Stimulated activated CD8-positive, alpha-beta memory T cell treated with anti-CD3 and anti-CD28 coated beads, Interleukin-15, amount 100 ng/mL, for 48 hours (primary cell): ENCODE results near the gene POU3F1.

Source experiments
- DNase-seq, 2 donors: peaks; one replicate each; pipeline ENCODE4 v3.0.0-alpha.2; 2020; ENCODE audit warnings: low read depth in 2 of 2

POU3F1 gene

DNA sequence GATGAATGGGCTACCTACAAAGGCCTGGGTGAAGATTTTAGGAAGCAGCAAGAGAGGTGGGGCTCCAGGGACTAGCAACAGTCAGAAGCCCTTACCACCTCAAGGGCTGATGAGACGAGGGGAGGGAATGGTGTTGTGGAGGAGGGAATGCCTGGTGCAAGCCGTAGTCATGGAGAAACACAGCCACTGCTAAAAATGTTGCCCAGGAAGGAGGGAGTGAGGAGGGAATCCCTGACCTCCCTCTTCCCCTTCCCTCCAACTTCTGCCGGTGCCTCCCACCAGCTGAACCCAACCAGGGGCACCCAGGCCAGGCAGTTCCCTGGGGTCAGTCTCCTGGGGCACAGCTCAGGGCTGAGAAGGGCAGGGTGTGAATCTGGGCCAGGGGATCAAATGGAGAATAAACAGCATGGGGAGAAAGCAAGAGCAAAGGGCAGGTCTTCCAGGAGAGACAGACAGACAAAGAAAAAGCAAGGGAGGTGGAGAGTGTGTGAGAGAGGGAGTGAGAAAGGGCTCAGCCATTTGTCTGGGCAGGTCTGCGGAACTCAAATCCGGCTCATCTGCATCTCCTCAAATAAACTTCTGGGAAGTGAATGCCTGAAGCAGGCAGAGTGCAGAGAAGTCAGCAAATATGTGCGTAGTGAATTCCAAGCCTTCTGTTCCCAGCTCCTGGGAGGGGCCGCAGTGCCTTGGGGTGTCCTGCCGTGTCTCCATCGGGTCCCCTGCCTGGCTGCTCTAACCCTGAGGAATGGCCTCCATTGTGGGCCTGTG is 27.1 kb upstream of the POU3F1 start:
- DNase-seq: no peak

DNA sequence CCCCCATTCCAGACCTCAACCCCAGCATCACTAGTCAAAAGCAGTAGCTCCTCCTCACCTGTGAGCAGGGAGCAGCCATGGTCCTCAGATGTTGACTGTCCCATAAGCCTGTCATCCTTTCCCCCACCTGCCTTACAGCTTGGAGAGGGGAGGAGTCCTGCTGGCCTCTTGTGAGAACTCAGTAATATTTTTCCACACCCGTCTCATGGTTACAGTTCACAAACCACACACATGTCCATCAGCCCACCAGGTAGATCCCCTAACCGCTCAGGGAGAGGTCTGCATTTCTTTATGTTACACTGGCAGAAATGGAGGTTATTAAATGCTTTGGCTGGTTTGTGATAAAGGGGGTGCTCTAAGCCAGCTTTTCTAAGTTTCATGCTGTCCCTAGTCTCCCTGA is 26.3 kb upstream of the POU3F1 start:
- DNase-seq: no peak

DNA sequence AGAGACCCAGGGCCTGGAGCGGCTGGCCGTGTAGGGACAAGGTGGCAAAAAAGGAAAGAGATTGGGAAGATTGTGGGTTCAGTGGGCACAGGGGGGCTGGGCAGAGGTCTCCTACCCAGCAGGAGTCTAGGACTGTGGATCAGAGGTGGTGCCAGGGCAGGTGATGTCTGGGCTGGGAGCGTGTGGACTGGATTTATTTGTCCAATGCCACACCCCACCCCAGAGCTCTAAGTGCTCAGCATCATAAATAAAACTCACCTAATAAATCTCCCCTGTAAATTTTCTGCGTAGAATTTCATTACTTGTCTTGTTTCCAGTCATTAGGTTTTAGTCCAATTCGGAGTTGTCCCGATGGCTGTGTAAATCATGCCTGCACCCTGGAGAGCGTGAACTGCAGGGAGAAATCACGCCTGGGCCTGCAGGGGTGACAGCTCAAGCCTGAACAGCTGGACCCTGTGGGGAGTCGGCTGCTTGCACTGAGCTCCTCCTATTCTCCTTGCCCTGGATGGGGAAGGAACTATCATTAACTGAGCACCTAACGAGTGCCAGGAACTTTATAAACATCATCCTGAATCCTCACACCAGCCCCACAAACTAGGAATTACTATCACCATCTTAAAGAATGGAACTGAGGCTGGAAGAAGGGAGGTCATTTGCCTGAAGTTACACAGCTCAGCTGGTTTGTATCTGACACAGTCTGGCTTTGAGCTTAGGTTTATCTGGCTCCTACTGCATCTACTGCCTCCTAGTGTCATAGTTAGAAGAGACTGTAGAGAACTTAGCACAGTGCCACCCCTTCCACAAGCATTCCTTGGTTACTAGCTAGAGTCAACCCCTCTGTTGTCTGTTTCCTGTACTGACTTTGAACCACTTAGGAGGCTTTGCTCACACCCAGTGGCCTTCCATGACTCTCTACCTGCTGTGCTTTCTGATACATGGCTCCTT is 25.0 kb upstream of the POU3F1 start:
- DNase-seq: no peak

DNA sequence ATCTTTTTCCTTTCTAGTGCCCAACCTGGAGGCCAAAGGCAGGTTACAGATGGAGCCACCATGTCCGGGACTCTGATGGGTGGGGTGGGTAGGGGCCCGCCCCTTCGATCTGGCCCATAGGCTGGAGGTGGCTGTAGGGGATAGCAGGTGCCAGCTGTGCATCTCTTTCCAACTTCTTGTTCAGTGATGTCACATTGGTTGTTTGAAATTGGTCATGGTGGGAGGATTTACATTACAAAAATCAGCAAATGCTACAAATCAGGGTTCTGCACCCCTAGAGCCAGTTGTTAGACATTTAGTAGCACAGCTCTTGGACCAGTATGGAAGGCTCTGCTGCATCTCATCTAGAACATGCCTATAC is 22.4 kb upstream of the POU3F1 start:
- DNase-seq: no peak

DNA sequence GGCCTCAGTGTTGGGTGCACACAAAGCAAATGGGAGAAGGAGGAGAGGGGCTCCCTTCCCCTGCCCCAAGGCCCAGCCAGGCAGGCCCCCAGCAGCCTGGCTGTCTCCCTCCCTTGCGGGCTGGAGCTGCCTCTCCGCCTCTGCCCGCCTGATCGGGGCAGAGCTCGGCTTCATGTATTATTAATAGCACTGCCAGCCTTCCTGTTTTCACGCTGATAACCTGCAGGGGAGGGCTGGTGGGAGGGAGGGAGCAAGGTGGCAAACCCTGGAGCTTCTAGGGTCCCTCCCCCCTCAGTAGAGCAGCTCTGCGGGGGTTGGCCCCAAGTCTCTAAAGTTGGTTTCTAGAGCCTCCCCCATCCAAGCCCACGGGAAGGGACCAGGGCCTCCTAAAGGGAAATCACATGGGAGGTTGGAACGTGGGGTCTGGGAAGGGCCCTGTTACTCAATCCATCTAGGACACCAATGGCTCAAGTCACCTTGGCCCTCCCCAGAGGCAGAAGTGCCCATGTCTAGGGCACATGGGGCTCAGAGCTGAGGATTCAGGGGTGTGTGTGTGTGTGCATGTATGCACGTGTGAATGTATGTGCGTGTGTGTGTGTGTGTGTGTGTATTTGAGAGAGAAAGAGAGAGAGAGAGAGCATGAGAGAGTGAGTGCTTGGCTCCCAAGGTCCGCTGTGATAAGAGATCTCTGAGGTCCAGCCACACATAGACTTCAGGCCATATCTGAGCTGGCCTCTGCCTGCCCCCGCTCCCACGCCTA is 21.8 kb upstream of the POU3F1 start:
- no peak for DNase-seq

DNA sequence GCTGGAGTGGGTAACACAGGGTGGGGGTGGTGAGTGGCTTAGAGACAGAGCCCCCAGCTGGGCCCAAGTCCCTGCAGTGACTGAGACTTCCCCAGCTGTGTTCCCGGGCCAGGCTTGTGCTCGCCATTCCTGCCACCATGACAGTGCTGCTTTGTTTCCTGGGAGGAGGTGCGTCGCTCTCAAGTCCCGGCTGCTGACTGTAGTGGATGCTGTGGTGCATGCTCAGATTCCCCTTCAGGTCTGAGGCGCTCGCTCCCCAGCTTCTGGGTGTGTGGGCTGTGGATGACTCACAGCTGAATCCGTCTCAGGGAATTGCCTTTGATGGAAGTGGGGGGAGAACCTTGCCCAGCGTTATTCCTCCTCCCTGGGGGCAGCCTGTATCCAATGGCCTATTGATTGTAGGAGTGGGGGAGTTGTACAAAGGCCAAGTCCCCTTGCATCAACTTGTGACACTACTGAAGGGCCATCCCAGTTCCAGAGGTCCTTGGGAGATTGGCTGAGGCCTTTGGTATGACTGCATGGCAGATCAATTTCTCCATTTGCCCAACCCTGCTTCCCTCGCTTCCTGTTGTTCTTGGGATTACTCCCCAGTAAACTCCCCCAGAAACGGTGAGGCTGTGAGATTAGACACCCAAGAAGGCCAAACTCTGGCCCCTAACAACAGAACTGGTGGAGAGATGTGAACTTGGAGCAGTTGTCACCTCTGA is 17.8 kb upstream of the POU3F1 start:
- no peak for DNase-seq

DNA sequence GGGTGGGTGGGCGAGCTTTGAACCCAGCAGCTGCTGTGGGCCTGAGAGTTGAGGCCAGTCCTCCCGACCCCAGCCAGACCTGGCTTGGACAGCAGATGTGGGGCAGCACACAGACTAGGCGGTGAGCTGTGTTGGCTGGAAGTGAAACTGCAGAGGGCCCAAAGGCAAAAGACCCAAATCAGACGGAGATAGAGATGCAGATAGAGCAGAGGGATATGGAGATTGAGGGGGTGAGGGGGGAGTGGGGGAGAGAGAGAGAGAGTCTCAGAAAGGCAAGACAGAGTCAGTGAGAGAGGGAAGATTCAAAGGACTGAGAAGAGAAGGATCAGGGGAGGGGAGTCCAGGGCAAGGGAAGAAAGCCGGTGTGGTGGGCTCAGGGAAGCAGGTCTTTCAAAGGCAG is 17.0 kb upstream of the POU3F1 start:
- no peak for DNase-seq

DNA sequence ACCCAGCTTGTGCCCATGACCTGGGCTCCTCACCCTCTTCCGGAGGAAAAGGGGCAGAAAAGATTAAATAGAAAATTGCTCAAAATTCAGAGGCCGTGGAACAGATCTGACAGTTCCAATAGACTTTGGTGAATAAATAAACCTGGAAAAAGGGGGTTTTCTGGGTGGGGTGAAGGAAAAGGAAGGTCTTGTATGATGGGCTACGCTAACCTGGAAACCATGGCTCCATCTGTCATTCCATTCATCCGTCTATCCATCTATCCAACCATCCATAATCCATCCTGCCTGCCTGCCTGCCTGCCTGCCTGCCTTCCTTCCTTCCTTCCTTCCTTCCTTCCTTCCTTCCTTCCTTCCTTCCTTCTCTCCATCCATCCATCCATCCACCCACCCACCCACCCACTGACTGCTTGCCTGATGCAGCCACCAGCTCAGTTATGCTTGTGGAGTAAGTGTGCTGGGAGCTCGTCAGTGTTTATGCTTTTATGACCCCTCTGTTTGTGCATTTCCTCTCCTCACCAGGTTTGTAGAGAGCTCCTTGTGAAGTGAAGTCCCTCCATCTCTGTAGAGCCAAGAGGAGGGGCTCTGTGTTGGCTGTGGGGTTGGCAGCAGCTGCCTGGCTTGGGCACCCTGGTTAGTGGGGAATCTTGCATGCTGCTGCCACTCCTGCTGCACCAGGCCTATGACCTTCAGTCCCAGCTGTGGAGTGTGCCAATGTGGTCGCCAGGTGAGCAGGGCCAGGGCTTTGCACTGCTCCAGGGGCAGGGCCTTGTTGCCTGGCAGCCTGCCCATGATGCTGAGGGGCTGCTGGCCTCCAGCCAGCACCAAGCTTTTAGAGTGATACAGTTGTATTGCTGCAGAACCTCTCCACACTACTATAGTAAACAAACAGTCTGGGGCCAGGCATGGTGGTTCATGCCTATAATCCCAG is 16.0 kb upstream of the POU3F1 start:
- DNase-seq: no peak

DNA sequence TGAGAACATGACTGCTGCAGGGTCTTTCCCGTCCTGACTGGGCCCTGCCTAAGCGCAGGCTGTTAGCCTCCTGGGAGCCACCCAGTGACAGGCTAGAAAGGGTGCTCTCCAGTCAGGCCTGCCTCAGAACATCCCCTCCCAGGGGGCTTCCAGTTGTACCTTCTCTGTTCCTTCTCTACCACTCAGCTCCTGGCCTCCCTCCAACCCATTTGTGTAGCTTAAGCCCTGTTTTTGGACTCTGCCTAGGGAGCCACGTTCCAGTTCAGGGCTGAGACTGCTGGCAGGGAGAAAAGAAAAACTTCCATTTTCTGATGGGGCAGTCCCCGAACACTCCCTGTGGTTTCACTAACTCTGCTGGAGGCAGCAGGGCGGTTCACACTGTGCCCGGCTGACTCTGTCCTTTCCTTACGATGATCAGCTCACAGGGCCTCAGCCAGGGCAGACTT is 15.3 kb upstream of the POU3F1 start:
- no peak for DNase-seq

DNA sequence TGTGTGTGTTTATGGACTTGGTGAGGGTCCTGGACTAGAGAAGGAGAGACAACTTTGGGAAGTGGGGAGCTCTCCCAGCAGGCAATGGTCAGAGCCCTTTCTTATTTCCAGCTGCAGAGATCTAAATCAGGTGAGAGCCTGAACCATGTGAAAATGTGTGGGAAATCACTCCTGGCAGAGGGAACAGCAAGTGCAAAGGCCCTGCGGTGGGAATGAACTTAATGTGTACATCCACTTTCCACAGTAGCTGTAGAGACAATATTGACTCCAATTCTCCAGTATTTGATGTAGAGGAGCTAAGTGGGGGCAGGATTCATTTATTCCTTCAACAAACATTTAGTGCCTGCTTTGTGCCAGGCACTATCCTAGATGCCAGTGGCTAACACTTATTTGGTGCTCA is 14.7 kb upstream of the POU3F1 start:
- DNase-seq: no peak

DNA sequence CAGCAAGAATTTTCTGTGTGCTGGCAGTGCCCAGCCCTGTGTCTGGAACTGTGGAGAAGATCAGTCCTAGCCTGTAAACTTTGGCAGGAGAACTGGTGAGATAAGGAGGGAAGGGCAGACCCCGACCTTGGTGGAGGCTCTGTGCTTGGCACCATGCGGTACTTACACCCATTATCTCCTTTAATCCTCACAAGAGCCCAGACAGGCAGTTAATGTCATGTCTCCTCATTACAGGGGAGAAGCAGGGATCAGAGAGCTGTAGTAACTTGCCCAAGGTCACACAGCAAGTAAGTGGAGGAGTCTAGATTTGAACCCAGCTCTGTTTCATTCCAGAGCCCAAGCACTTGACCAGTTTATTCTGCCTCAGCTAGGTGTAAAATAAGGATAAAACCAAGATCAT is 13.9 kb upstream of the POU3F1 start:
- no peak for DNase-seq

DNA sequence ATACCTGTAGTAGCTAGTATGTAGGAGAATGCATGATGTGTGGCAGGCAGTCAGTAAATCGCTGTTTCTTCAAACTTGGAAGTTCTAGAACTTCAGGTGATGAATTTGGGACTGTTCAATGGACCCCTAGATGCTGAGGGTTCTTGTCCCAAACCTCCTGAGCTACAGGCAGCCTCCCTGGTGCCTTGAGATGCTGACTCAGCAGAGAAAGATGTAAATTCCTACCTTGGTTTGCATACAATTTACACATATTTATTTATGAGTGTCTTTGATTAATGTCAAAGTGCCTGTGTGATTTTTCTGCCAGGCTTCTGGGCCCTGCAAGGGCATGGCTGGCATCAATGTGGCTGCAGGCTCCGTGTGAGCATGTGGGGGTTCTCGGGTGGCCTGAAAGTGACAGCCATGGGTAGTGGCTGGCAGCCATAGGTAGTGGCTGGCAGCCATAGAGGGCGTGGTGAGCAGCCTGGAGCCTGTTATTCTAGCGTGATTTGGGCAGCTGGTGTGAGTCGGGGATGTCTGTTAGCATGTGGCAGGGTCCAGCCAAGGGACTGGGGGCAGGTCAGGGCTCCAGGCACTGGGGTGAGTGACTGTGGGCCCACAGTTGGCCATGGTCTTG is 13.2 kb upstream of the POU3F1 start:
- no peak for DNase-seq

DNA sequence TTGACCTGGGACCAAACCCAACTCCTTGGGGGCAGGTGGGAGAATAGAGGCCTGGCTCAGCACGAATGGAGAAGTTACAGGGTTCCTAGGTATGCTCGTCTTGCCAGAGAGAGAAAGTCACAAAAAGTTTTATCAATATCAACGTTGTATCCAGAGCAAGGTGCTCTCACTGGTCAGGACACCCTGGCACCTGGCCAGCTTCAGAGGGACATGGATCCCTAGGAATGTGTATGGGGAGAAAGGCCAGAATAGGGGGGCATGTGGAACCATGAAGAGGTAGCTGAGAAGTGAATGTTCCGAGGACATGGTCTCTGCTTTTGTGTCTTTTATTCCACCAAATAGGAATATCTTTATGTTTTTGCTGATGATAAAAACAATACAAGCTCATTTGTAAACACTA is 9.4 kb upstream of the POU3F1 start:
- DNase-seq: no peak

DNA sequence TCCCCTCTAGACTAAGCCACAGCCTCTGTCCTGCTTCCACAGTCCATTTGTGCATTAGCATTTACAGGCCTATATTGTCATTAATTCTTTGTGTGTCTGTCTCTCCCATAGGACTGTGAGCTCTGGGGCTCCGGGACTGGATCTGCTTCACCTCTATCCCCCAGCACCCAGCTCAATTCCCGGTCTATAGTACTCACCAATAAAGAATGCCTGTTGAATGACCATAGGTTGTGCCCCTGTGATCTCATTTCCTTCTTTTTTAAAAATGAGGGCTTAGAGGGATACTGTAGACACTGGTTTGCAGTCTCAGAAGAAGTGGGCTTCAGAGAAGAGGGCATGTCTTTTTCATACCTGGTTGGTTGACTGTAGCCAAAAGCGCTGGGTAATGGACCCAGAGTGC is 8.8 kb upstream of the POU3F1 start:
- no peak for DNase-seq

DNA sequence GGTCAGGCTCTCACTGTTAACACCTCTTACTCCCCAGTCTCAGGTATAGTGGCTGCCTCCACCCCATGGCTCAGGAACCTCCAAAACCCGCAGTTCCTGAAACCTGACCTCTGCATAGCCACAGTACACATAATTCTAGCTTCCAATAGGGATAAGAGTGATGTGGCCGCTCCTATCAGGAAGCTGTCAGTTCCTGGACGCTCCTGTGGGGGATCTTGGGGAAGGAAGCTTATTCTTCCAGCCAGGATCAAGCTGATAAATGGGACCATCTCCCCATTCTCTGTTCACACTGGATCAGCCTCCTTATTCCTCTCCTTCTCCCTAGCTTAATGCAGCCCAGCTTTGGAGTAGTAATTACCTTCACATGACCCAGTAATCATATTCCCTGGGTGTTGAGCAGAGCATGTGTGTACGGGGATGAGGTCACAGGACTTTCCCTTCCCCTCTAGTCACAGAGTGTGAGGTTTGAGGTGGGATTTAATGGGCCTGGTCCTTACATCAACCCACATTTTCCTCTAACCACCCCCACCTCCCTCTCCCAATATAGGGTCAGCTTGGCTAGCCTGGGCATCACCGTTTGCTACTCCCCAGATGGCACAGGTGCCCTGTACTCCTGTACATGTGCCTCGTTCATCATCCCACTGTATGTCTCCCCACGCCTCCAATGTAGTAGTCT is 7.0 kb upstream of the POU3F1 start:
- DNase-seq: no peak

DNA sequence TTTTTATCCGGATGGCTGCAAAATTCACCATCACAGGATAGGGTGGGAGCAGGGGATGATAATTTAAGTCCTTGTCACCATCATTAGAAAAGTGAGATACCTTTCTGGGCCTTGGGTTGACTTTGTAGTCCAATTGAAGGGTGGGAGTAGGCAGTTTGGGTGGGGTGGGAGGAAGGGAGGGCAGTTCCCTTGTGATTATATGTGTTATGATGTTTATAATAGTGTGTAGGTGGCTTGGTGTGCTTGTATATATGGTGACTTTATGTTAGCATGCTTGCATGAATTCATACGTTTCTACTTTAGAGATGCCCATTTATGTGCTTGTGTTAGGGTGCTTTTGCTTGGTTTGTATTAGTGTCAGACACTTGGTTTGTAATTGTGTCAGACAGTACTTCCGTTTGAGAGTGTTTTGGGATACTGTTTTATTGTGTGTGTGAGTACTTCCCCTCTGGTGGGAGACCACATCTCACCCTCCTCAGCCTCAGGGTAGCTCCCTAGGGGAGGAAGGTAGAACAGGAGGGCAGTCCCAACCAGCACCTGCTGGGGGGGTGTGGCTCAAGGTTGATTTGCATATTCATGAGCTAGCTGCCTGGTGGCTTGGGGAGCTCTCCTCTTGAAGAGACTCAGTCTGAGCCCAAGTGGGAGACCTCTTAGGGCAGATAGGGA is 6.3 kb upstream of the POU3F1 start:
- no peak for DNase-seq

DNA sequence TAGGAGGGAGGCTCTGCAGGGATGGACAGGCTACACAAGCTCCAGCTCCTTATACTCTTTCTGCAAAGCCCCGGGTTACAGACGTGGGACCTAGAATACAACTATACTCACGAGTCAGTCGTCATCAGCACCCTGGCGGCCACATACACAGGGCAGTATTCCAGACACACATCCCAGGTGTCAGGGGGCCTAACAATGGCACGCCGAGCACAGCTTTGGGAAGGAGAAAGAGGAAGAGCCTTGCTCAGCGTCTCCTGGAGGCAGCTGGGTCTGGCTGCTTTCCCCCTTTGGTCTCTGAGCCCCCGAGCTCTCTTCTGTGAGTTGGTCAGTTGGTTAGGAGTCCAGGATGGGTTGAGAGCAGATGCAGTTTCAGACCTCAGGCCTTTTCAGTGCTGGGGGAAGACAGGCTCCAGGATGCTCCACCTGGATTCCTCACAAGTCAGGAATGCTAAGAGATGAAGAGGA is 4.5 kb upstream of the POU3F1 start:
- DNase-seq: no peak

DNA sequence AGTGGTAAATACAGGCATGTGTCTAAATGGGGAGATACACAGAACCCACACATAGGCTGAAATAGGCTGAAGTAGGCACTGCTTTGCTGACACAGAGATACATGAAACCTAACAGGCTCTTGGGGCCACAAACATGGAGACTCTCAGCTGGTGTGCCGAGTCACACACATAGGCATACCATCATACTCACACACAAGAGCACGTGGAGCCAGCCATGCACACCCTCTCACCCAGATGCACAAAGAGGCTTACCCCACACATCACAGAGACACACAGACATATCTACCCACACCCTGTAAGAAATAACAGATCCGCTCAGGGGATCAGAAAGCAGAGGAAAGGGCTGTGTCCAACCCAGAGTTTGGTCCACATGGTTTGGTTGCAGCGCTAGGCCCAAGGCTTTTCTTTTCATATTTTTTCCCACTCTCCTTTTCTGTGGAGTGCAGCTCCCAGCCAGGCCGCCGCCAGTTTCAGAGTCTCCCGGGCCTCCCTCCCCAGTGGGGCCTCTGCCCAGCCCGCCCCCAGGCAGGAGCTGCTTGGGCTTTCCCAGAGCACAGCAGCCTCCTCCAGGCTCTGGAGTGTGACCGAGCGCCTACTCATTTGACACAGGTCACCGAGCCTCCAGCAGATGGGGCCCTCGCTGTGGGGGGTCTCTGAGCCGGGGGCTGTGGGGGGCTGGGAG is 3.9 kb upstream of the POU3F1 start:
- no peak for DNase-seq
